ENCODE measurements around the gene ITPKB. TPM values are rescaled to one million over a fixed set of nuclear protein-coding genes. Genes with fewer than 3 reads are reported as not detected.

The ITPKB gene
- total RNA-seq, 2 donors from 2014 or later = 26.9 to 28.4 TPM

DNA sequence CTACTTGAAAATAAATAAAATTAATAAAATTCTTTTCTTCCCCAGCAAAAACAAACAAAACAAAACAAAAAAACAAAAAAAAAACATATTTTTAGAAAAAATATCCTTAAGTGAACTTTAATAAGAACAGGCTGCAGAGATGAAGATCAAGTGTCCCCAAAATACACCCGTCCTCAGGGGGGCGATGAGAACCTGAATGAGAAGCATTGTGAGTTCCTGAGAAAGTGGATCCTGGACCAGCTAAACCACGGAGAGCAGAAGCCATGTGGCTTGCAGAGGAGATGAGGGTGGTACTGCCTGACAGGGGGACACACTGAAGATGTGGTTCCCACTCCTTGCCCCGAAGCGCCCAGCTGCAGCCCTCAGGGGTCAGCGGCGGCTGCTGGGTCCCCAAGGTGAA lies 89.3 kb downstream of the ITPKB start:
- Histone ChIP-seq H3K9me3 (no peaks in the 10 kb centered on the region), H3K27ac (no peak overlapping the region), H3K27me3 (replicated peaks; ENCODE audit: insufficient read depth) (no peaks in the 10 kb centered on the region), H3K4me3 (no peak overlapping the region), H3K4me1 (ENCODE audit: control insufficient read depth in 1 of 2, low read depth in 2 of 2) (peaks cover 7 to 22% of the 10 kb centered on the region in 2 donors), H3K36me3 (peaks cover 10% of the 10 kb centered on the region)
- no peak for TF ChIP-seq CTCF (IDR thresholded peaks at IDR 0.05)
- no peak for DNase-seq (ENCODE audit: low spot score)
- no peak for ATAC-seq (ENCODE audit: insufficient number of reproducible peaks, low FRiP score, low read depth)

GRCh38 chr1:226649244-226649643 lies 89.8 kb downstream of the ITPKB start:
- peaks cover 10% of the 10 kb centered on the region for H3K36me3 ChIP-seq
- no peak for ATAC-seq (ENCODE audit: insufficient number of reproducible peaks, low FRiP score, low read depth)
- no peak overlapping the region for H3K4me3 ChIP-seq
- H3K27me3 ChIP-seq (replicated peaks; ENCODE audit: insufficient read depth) = no peaks in the 10 kb centered on the region
- no peak for DNase-seq (ENCODE audit: low spot score)
- no peak overlapping the region for H3K27ac ChIP-seq
- no peak for TF ChIP-seq CTCF (IDR thresholded peaks at IDR 0.05)
- H3K9me3 ChIP-seq = no peaks in the 10 kb centered on the region
- H3K4me1 ChIP-seq (ENCODE audit: control insufficient read depth in 1 of 2, low read depth in 2 of 2) = peaks cover 7 to 17% of the 10 kb centered on the region in 2 donors

DNA sequence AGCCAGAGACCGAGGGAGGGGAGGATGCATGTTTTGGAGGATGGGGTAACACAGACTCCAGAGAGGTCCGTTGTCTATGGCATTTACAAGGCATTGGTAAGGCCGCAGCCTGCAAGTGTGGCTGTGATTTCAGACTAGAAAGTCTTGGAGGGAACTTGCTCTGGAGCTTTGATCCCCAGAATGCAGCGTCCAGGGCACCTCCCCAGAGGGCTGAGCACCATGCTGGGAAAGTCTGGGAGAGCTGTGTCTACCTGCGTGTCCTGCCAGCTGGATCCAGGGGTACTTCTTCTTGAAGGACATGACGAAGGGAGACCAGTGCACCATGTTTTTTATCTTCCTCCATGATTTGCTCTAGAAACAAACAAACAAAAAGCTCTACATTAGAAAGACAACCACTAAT lies 90.7 kb downstream of the ITPKB start:
- H3K4me1 ChIP-seq (ENCODE audit: control insufficient read depth in 1 of 2, low read depth in 2 of 2) = peaks cover 7 to 10% of the 10 kb centered on the region in 2 donors
- no peak for TF ChIP-seq CTCF (IDR thresholded peaks at IDR 0.05)
- H3K27me3 ChIP-seq (replicated peaks; ENCODE audit: insufficient read depth) = no peaks in the 10 kb centered on the region
- H3K4me3 ChIP-seq = no peak overlapping the region
- H3K27ac ChIP-seq = no peak overlapping the region
- ATAC-seq (ENCODE audit: insufficient number of reproducible peaks, low FRiP score, low read depth) = no peak
- H3K36me3 ChIP-seq = peaks cover 10% of the 10 kb centered on the region
- no peak for DNase-seq (ENCODE audit: low spot score)
- H3K9me3 ChIP-seq = no peaks in the 10 kb centered on the region

DNA sequence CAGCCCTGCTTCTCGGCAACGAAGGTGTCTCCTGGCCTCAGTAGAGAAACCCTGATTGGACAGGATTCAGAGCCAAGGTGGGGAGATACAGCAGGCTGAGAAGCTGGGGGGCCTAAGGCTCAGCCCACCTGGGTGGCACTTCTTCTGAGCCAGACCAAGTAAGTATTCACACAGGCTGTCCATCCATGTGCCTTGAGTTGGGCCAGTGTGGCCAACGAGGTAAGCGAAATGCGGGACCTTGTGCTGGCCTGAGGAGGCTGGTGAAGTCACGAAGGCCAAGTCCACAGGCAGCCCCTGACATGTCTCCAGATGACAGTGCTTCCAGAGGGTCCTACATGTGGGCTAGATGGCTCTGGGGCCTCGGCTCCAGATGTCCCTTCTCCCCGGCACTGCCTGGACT lies 91.4 kb downstream of the ITPKB start:
- H3K4me1 ChIP-seq (ENCODE audit: control insufficient read depth in 1 of 2, low read depth in 2 of 2) = peaks cover 7 to 9% of the 10 kb centered on the region in 2 donors
- peaks cover 10% of the 10 kb centered on the region for H3K36me3 ChIP-seq
- no peak overlapping the region for H3K27ac ChIP-seq
- H3K27me3 ChIP-seq (replicated peaks; ENCODE audit: insufficient read depth) = no peaks in the 10 kb centered on the region
- H3K9me3 ChIP-seq = no peaks in the 10 kb centered on the region
- no peak overlapping the region for H3K4me3 ChIP-seq
- ATAC-seq (ENCODE audit: insufficient number of reproducible peaks, low FRiP score, low read depth) (no peak), DNase-seq (ENCODE audit: low spot score) (no peak)
- TF ChIP-seq CTCF (IDR thresholded peaks at IDR 0.05) = no peak

- no peaks in the 10 kb centered on the region for H3K9me3 ChIP-seq
- no peak for TF ChIP-seq CTCF (IDR thresholded peaks at IDR 0.05)
- DNase-seq (ENCODE audit: low spot score) (no peak), ATAC-seq (ENCODE audit: insufficient number of reproducible peaks, low FRiP score, low read depth) (no peak)
- H3K27ac ChIP-seq = no peak overlapping the region
- peaks cover 7 to 9% of the 10 kb centered on the region in 2 donors for H3K4me1 ChIP-seq (ENCODE audit: control insufficient read depth in 1 of 2, low read depth in 2 of 2)
- peaks cover 11% of the 10 kb centered on the region for H3K36me3 ChIP-seq
- H3K27me3 ChIP-seq (replicated peaks; ENCODE audit: insufficient read depth) = no peaks in the 10 kb centered on the region
- no peak overlapping the region for H3K4me3 ChIP-seq
These were observed 92.1 kb downstream of the ITPKB start for GRCh38 chr1:226646870-226647449.

All from thoracic aorta (tissue), 2 donors.